DMS 273 treated with DMSO at 0.1 percent for 48 hours (cell line): ENCODE measurements around the gene CYP21A2.
"Not testable (repeated sequence)": the region's sequence is repeated elsewhere in the genome, so short reads cannot be mapped to it uniquely, and the experiment has no call there.

Experiments
- DNase-seq: peaks from one replicate; lab custom pipeline; 2025; lab: John Stamatoyannopoulos, UW

The CYP21A2 gene

GRCh38 chr6:32037598-32038524 lies at the start of gene CYP21A2:
Gene CYP21A2 (plus strand): TSS chr6:32038415. CDS start chr6:32038423, 8 bp downstream.
- DNase-seq = not testable (repeated sequence)

GRCh38 chr6:31989363-31989762 lies 48.9 kb upstream of the CYP21A2 start:
- DNase-seq = not testable (repeated sequence)

- DNase-seq = not testable (repeated sequence)
Measured at GRCh38 chr6:31994421-31994820, 43.8 kb upstream of the CYP21A2 start.

- DNase-seq = not testable (repeated sequence)
Measured at GRCh38 chr6:31996385-31996784, 41.8 kb upstream of the CYP21A2 start.

GRCh38 chr6:32002546-32003268 lies 35.5 kb upstream of the CYP21A2 start:
- DNase-seq = not testable (repeated sequence)

- DNase-seq = not testable (repeated sequence)
Measured at GRCh38 chr6:32003301-32003700, 34.9 kb upstream of the CYP21A2 start.

GRCh38 chr6:32004393-32004792 lies 33.8 kb upstream of the CYP21A2 start:
- DNase-seq = not testable (repeated sequence)

- DNase-seq = not testable (repeated sequence)
Measured at GRCh38 chr6:32004864-32005537, 33.2 kb upstream of the CYP21A2 start.

- DNase-seq = not testable (repeated sequence)
Measured at GRCh38 chr6:32005538-32005880, 32.7 kb upstream of the CYP21A2 start.

GRCh38 chr6:32005991-32006529 lies 32.2 kb upstream of the CYP21A2 start:
- not testable (repeated sequence) for DNase-seq

- DNase-seq = not testable (repeated sequence)
Measured at GRCh38 chr6:32007086-32007485, 31.1 kb upstream of the CYP21A2 start.

GRCh38 chr6:32008037-32008436 lies 30.2 kb upstream of the CYP21A2 start:
- not testable (repeated sequence) for DNase-seq

GRCh38 chr6:32008616-32009015 lies 29.6 kb upstream of the CYP21A2 start:
- not testable (repeated sequence) for DNase-seq

GRCh38 chr6:32009537-32009936 lies 28.7 kb upstream of the CYP21A2 start:
- not testable (repeated sequence) for DNase-seq

- not testable (repeated sequence) for DNase-seq
Measured at GRCh38 chr6:32010856-32011530, 27.2 kb upstream of the CYP21A2 start.

- not testable (repeated sequence) for DNase-seq
Measured at GRCh38 chr6:32012941-32013617, 25.1 kb upstream of the CYP21A2 start.

GRCh38 chr6:32013738-32014137 lies 24.5 kb upstream of the CYP21A2 start:
- DNase-seq = not testable (repeated sequence)

GRCh38 chr6:32014547-32014946 lies 23.7 kb upstream of the CYP21A2 start, which contains the start of gene C4B:
Gene C4B (plus strand): TSS chr6:32014795. CDS start chr6:32014846, 51 bp downstream.
- not testable (repeated sequence) for DNase-seq

- DNase-seq = not testable (repeated sequence)
Measured at GRCh38 chr6:32022100-32022499, 16.1 kb upstream of the CYP21A2 start.

GRCh38 chr6:32028631-32029030 lies 9.6 kb upstream of the CYP21A2 start:
- not testable (repeated sequence) for DNase-seq

GRCh38 chr6:32029553-32029952 lies 8.7 kb upstream of the CYP21A2 start:
- DNase-seq = not testable (repeated sequence)
